T-helper 1 cell treated with Interleukin-12 subunit alpha and Interleukin-12 subunit beta and Interleukin-4 antibody, amounts not matched to agents 30 μg/mL and 1 μg/mL, for 36 hours (primary cell): ENCODE results near the gene TCTN3.
"Not testable (repeated sequence)": the region's sequence is repeated elsewhere in the genome, so short reads cannot be mapped to it uniquely, and the experiment has no call there.

Experiments used
- H3K27ac Mint-ChIP-seq: one replicate; pipeline ENCODE4 v1.8.0; 2021; ENCODE audit warnings: mild to moderate bottlenecking, mixed read lengths
- H3K27me3 Mint-ChIP-seq: one replicate; pipeline ENCODE4 v1.8.0; 2021; ENCODE audit warnings: low read depth, mixed read lengths
- H3K36me3 Mint-ChIP-seq: one replicate; pipeline ENCODE4 v1.8.0; 2021; ENCODE audit warnings: low read depth, mixed read lengths
- H3K4me1 Mint-ChIP-seq: one replicate; pipeline ENCODE4 v1.8.0; 2021; ENCODE audit warnings: low read depth, mixed read lengths
- H3K4me3 Mint-ChIP-seq: one replicate; pipeline ENCODE4 v1.8.0; 2021; ENCODE audit warnings: mild to moderate bottlenecking, moderate library complexity, mixed read lengths
- H3K9me3 Mint-ChIP-seq: one replicate; pipeline ENCODE4 v1.8.0; 2021; ENCODE audit warnings: mixed read lengths

The TCTN3 gene

GRCh38 chr10:95711492-95711891, 17.8 kb upstream of the TCTN3 start:
- Mint-ChIP-seq H3K4me3 (no peak overlapping the region), H3K27ac (no peak overlapping the region), H3K4me1 (peaks cover 7% of the 10 kb centered on the region), H3K27me3 (no peaks in the 10 kb centered on the region), H3K9me3 (no peaks in the 10 kb centered on the region), H3K36me3 (no peaks in the 10 kb centered on the region)

- Mint-ChIP-seq H3K36me3 (no peaks in the 10 kb centered on the region), H3K9me3 (no peaks in the 10 kb centered on the region), H3K27ac (no peak overlapping the region), H3K4me1 (peaks cover 7% of the 10 kb centered on the region), H3K27me3 (peaks cover 3% of the 10 kb centered on the region), H3K4me3 (no peak overlapping the region)
Observed at GRCh38 chr10:95706990-95707389, 13.3 kb upstream of the TCTN3 start.

GRCh38 chr10:95706573-95706972, 12.8 kb upstream of the TCTN3 start:
- H3K9me3 Mint-ChIP-seq, result no peaks in the 10 kb centered on the region
- no peak overlapping the region for H3K4me3 Mint-ChIP-seq
- no peak overlapping the region for H3K27ac Mint-ChIP-seq
- H3K27me3 Mint-ChIP-seq, result peaks cover 3% of the 10 kb centered on the region
- H3K4me1 Mint-ChIP-seq, result peaks cover 7% of the 10 kb centered on the region
- H3K36me3 Mint-ChIP-seq, result no peaks in the 10 kb centered on the region

- Mint-ChIP-seq H3K4me1 (peaks cover 6% of the 10 kb centered on the region), H3K4me3 (no peak overlapping the region), H3K9me3 (no peaks in the 10 kb centered on the region), H3K36me3 (peaks cover 3% of the 10 kb centered on the region), H3K27ac (no peak overlapping the region), H3K27me3 (peaks cover 11% of the 10 kb centered on the region)
Observed at GRCh38 chr10:95698415-95698814, 4.7 kb upstream of the TCTN3 start.

GRCh38 chr10:95697429-95697828, 3.7 kb upstream of the TCTN3 start:
- Mint-ChIP-seq H3K27ac (no peak overlapping the region), H3K9me3 (no peaks in the 10 kb centered on the region)

GRCh38 chr10:95694665-95695064, 938 bp upstream of the TCTN3 start:
- H3K9me3 Mint-ChIP-seq, result no peaks in the 10 kb centered on the region
- peak overlapping the region; percentile 16 for H3K4me3 Mint-ChIP-seq
- peaks cover 31% of the 10 kb centered on the region for H3K4me1 Mint-ChIP-seq
- peaks cover 5% of the 10 kb centered on the region for H3K27me3 Mint-ChIP-seq
- H3K36me3 Mint-ChIP-seq, result peaks cover 28% of the 10 kb centered on the region
- H3K27ac Mint-ChIP-seq, result peak overlapping the region; percentile 13

More at GRCh38 chr10:95697429-95697828, 3.7 kb upstream of the TCTN3 start:
- Mint-ChIP-seq H3K4me3 (no peak overlapping the region), H3K4me1 (peaks cover 13% of the 10 kb centered on the region), H3K27me3 (peaks cover 11% of the 10 kb centered on the region), H3K36me3 (peaks cover 11% of the 10 kb centered on the region)

GRCh38 chr10:95693071-95693667, 558 bp downstream of the TCTN3 start:
- H3K27me3 Mint-ChIP-seq, result no peaks in the 10 kb centered on the region
- no peaks in the 10 kb centered on the region for H3K9me3 Mint-ChIP-seq
- peak overlapping the region; percentile 96 for H3K4me3 Mint-ChIP-seq
- H3K27ac Mint-ChIP-seq, result peak overlapping the region; percentile 94
- peaks cover 35% of the 10 kb centered on the region for H3K36me3 Mint-ChIP-seq
- H3K4me1 Mint-ChIP-seq, result peaks cover 40% of the 10 kb centered on the region

GRCh38 chr10:95691281-95691680, 2.4 kb downstream of the TCTN3 start:
- Mint-ChIP-seq H3K27me3 (no peaks in the 10 kb centered on the region), H3K9me3 (no peaks in the 10 kb centered on the region), H3K27ac (no peak overlapping the region), H3K4me1 (peaks cover 40% of the 10 kb centered on the region), H3K4me3 (peak overlapping the region; percentile 96), H3K36me3 (peaks cover 39% of the 10 kb centered on the region)

- H3K4me1 Mint-ChIP-seq, result peaks cover 34% of the 10 kb centered on the region
- H3K9me3 Mint-ChIP-seq, result no peaks in the 10 kb centered on the region
- H3K27ac Mint-ChIP-seq, result no peak overlapping the region
- no peak overlapping the region for H3K4me3 Mint-ChIP-seq
- no peaks in the 10 kb centered on the region for H3K27me3 Mint-ChIP-seq
- H3K36me3 Mint-ChIP-seq, result peaks cover 55% of the 10 kb centered on the region
Observed at GRCh38 chr10:95688648-95689047, 5.1 kb downstream of the TCTN3 start.

GRCh38 chr10:95683966-95684365, 9.8 kb downstream of the TCTN3 start:
- Mint-ChIP-seq H3K36me3 (peaks cover 45% of the 10 kb centered on the region), H3K27ac (no peak overlapping the region), H3K4me1 (peaks cover 3% of the 10 kb centered on the region)

GRCh38 chr10:95675403-95676116, 18.2 kb downstream of the TCTN3 start:
- no peak overlapping the region for H3K4me3 Mint-ChIP-seq
- H3K9me3 Mint-ChIP-seq, result no peaks in the 10 kb centered on the region
- H3K27me3 Mint-ChIP-seq, result no peaks in the 10 kb centered on the region
- H3K27ac Mint-ChIP-seq, result no peak overlapping the region
- peaks cover 22% of the 10 kb centered on the region for H3K36me3 Mint-ChIP-seq
- H3K4me1 Mint-ChIP-seq, result no peaks in the 10 kb centered on the region

More at GRCh38 chr10:95683966-95684365, 9.8 kb downstream of the TCTN3 start:
- H3K4me3 Mint-ChIP-seq, result no peak overlapping the region
- no peaks in the 10 kb centered on the region for H3K9me3 Mint-ChIP-seq
- no peaks in the 10 kb centered on the region for H3K27me3 Mint-ChIP-seq

GRCh38 chr10:95674643-95675042, 19.1 kb downstream of the TCTN3 start:
- Mint-ChIP-seq H3K27ac (no peak overlapping the region), H3K36me3 (peaks cover 15% of the 10 kb centered on the region), H3K27me3 (no peaks in the 10 kb centered on the region), H3K9me3 (no peaks in the 10 kb centered on the region), H3K4me1 (no peaks in the 10 kb centered on the region), H3K4me3 (no peak overlapping the region)

- not testable (repeated sequence) for H3K27me3 Mint-ChIP-seq, H3K4me1 Mint-ChIP-seq, H3K9me3 Mint-ChIP-seq, H3K27ac Mint-ChIP-seq, H3K4me3 Mint-ChIP-seq
- H3K36me3 Mint-ChIP-seq, result peaks cover 22% of the 10 kb centered on the region
Observed at GRCh38 chr10:95672641-95673040, 21.1 kb downstream of the TCTN3 start.

GRCh38 chr10:95664543-95664942, 29.2 kb downstream of the TCTN3 start:
- no peaks in the 10 kb centered on the region for H3K9me3 Mint-ChIP-seq
- no peak overlapping the region for H3K27ac Mint-ChIP-seq
- H3K4me3 Mint-ChIP-seq, result no peak overlapping the region
- peaks cover 3% of the 10 kb centered on the region for H3K4me1 Mint-ChIP-seq
- no peaks in the 10 kb centered on the region for H3K27me3 Mint-ChIP-seq
- peaks cover 18% of the 10 kb centered on the region for H3K36me3 Mint-ChIP-seq

- peaks cover 16% of the 10 kb centered on the region for H3K36me3 Mint-ChIP-seq
- H3K27me3 Mint-ChIP-seq, result no peaks in the 10 kb centered on the region
- no peaks in the 10 kb centered on the region for H3K9me3 Mint-ChIP-seq
- H3K27ac Mint-ChIP-seq, result no peak overlapping the region
- no peak overlapping the region for H3K4me3 Mint-ChIP-seq
- H3K4me1 Mint-ChIP-seq, result peaks cover 3% of the 10 kb centered on the region
Observed at GRCh38 chr10:95663496-95663895, 30.2 kb downstream of the TCTN3 start.
